ENCODE results near the gene TCF7L2. TPM values are rescaled to one million over a fixed set of nuclear protein-coding genes. Genes with fewer than 3 reads are reported as not detected.
A peak's percentile ranks its signal among the peaks of the same experiment; 100 is the strongest.

TCF7L2 gene
- total and polyA plus RNA-seq, 9 of the 15 experiments (the other 6 are each of a cell fraction or from before 2014, with no cell fraction given): 0.32 to 2.8 (median 0.92) TPM

- TF ChIP-seq PHB2 (IDR thresholded peaks at IDR 0.05; ENCODE audit: low read depth) (no peak), PHF8 (IDR thresholded peaks at IDR 0.05; ENCODE audit: borderline replicate concordance, low read length) (peak; percentile 54; the same call in 1 of the 2 replicates), POLR2G (IDR thresholded peaks at IDR 0.05; ENCODE audit: low read depth, low read length) (peak; percentile 63), ZNF740 (CRISPR knock-in tag; IDR thresholded peaks at IDR 0.05) (peak; percentile 63; the same call in 1 of the 2 replicates), ZNF740 (tag; IDR thresholded peaks at IDR 0.05) (peak in 1 of 2 experiments; percentile 57; a peak in 2 of 4 replicates), SFPQ (IDR thresholded peaks at IDR 0.05; ENCODE audit: low read depth, low read length) (no peak), FUS (optimal IDR thresholded peaks at IDR 0.05; ENCODE audit: low read depth, low read length) (no peak), BCL6 (CRISPR knock-in tag; IDR thresholded peaks at IDR 0.05) (no peak)
These were observed 1.6 kb downstream of the TCF7L2 start (continued) for GRCh38 chr10:112951359-112952281.
